DND-41 (cell line): ENCODE data around the gene PDE6G.
A peak's percentile ranks its signal among the peaks of the same experiment; 100 is the strongest.

Experiments used
- EZH2 ChIP-seq: IDR thresholded peaks from 3 replicates; pipeline ENCODE4 v1.6.1; 2012; ENCODE audit warnings: borderline replicate concordance, low read depth, mild to moderate bottlenecking, moderate library complexity, low read length, inconsistent platforms; ENCODE audit not compliant: severe bottlenecking
- TF ChIP-seq, protein P1 (sequence below): IDR thresholded peaks from 2 replicates; pipeline ENCODE4 v1.5.1; 2012; ENCODE audit warnings: borderline replicate concordance, low read length, moderate library complexity, mild to moderate bottlenecking; ENCODE audit not compliant: poor library complexity, severe bottlenecking; ENCODE audit errors: extremely low read depth

DNA sequence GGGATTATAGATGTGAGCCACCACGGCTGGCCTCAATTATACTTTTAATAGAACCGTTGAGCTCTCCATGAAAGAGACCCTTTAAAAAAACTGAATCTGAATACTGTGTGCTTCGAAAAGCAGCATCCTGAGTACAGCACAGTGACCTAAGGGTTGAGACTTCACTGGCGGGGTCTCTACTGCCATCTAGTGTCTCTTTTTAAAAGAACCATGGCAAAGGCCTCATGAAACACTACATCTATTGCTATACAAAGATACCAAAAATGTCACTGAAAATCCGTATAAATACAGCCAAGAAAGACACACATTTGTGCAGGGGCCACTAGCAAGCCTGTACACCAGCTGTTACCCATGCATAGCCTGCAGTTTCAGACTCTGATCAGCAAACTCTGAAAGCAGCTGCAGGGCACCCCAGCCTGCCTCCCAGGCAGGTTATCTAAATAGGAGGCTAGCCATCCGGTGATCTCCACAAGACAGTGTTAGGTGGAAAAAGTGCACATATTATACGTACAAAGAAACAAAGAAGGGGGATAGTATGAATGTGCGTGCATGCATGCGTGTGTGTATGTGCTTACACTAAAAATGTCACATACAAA, 54.7 kb downstream of the PDE6G start:
- TF ChIP-seq, protein P1, sequence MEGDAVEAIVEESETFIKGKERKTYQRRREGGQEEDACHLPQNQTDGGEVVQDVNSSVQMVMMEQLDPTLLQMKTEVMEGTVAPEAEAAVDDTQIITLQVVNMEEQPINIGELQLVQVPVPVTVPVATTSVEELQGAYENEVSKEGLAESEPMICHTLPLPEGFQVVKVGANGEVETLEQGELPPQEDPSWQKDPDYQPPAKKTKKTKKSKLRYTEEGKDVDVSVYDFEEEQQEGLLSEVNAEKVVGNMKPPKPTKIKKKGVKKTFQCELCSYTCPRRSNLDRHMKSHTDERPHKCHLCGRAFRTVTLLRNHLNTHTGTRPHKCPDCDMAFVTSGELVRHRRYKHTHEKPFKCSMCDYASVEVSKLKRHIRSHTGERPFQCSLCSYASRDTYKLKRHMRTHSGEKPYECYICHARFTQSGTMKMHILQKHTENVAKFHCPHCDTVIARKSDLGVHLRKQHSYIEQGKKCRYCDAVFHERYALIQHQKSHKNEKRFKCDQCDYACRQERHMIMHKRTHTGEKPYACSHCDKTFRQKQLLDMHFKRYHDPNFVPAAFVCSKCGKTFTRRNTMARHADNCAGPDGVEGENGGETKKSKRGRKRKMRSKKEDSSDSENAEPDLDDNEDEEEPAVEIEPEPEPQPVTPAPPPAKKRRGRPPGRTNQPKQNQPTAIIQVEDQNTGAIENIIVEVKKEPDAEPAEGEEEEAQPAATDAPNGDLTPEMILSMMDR, result peak; percentile 81
- TF ChIP-seq EZH2, result no peak
